GM19193 (cell line): ENCODE results near the gene GPX4.

Experiments
- POLR2A ChIP-seq: IDR thresholded peaks from 4 replicates; pipeline ENCODE4 v1.6.1; 2011; ENCODE audit not compliant: insufficient read depth, insufficient read length; ENCODE audit errors: extremely low read depth

Gene GPX4

DNA sequence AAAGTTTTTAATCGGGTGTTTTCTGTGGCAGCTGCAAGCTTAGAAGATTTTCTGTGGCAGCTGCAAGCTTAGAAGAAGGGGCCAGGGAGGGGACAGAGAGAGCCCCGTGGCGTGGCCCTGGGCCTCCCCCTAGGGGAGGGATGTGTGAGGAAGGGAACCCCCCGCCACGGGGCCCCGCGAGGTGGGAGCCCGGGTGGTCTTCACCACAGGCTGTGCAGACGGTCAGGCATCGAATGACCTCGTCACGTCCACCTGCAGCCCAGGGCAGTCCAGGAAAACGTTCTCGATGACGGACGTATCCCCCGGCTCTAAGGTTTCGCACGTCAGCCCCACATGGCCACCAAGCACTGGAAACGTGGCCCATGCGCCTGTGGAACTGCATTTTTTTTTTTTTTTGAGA is 17.2 kb upstream of the GPX4 start:
- TF ChIP-seq POLR2A = peak; percentile 40

GRCh38 chr19:1087813-1088415 is 15.9 kb upstream of the GPX4 start:
- peak; percentile 50 for TF ChIP-seq POLR2A

- peak; percentile 13 for TF ChIP-seq POLR2A
These were observed 15.3 kb upstream of the GPX4 start for GRCh38 chr19:1088416-1089010.

GRCh38 chr19:1089126-1089771 is 14.5 kb upstream of the GPX4 start:
- no peak for TF ChIP-seq POLR2A

- no peak for TF ChIP-seq POLR2A
These were observed 13.9 kb upstream of the GPX4 start for GRCh38 chr19:1089891-1090290.

DNA sequence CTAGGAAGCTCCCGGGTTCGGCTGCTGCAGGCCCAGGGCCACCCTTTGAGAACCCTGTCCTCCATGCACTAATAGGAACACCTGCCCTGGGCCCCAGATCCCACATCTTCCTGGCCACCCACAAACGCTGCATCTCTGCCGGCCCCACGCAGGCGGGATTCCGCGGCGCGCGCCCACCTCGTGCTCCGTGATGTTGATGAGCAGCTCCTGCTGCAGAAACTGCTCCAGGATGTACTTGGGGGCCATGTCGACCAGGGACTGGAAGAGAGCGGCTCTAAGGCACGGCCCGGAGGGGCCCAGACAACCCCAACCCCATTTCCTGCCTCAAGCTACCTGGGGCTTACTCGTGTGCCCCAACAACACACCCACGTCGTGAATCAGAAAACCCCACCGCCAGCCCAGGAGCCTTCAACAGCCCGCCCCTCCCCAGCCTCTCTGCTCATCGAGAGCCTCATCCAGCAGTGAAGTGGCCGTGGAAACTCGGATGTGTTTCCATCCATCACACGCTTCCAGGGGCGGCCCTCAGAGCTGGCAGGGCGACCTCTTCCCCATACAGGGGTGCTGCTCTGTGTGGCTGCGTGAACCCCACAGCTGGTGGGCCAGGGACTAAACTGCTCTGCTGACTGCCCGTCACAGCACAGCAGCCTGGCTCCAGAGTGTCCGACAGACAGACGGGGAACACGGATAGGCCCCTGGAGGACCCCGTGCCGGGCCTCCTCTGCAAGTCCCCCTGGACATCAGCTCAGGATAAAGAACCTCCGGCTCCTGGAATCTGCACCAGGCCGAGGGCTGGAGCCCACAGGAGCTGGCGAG is 12.9 kb upstream of the GPX4 start:
- TF ChIP-seq POLR2A = no peak

DNA sequence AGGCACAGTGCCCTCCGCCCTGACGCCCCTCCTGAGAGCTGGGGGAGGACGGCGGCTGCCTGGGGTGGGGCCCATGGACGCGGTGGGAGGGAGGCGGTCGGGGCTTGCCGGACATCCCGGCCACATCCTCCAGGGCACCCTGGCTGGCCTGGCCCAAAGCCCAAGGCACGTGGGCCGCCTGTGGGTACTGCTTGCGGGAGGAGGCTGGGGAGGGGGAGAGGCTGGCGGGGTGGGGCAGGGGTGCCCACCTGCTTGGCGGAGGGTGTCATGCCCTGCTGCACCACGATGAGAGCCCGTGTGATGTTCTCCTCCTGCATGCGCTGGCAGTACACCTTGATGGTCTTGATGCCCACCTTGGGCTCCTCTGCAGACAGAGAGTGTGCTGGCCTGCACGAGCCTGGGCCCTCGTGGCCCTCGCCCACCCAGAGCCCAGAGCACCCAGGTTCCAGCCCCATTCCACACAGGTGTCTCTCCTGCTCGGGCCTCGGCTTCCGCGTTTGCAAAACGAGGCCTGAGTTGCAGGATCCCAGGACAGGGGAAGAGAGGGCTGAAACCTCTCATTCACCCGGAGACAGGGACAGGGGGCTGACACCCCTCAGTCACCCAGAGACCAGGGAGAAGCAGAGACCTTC is 12.1 kb upstream of the GPX4 start:
- TF ChIP-seq POLR2A = no peak

DNA sequence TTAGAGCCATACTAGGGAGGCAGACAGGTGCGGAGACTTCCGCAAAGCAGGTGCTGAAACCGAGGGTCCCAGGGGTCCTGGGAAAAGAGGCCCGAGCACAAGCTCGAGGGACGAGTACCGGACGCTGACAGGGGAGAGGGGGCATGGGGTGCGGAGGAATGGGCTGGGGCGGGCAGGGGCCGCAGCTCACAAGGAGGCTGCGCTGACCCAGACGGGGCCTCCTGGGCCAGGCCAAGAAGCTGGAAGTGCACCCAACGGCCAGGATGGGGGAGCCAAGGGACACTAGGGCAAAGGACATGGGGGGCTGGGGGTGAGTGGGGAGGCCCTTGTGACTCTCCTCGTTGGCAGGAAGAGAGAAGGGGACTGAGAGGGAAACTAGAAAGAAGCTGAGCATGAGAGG is 10.5 kb upstream of the GPX4 start:
- no peak for TF ChIP-seq POLR2A

- no peak for TF ChIP-seq POLR2A
These were observed 9.8 kb upstream of the GPX4 start for GRCh38 chr19:1093811-1094553.

GRCh38 chr19:1094655-1094977 is 9.2 kb upstream of the GPX4 start:
- no peak for TF ChIP-seq POLR2A

DNA sequence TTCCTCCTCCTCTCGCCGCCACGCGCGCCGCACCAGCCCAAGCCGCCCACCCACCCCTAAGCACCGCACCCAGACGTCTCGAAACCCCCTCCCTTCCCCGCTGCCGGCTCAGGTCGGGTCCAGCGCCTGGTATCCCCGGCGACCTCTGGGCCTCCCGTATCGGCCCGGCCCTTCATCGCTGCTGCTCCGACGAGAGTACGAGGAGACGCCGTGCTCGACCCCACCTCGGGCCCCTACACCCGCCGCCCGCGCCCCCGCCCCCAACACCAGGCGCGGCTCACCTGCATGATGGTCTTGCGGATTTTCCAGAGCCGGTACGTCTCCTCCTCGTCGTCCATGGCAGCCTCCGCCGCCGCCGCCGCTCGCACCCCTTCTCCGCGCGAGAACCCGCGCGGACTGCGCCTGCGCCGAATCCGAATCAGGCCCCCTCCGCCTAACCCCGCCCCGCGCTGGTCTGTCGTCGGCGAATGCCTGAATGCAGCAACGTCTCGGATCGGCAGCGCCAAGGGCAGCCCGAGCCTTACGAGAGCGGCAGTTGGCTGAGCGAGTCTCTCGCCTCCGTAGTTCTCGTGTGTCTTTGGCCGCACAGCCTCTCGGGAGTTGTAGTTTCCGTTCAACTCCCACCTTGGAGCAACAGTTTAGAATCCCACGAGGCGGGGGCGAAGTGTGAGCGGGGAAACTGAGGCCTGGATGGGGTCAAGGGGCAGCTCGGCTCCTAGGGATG is 8.7 kb upstream of the GPX4 start, which contains the start of gene POLR2E:
Gene POLR2E, minus strand, starts transcription at position 398 of the 724 bp plus-strand sequence. Its CDS starts 60 bp downstream, at position 338.
- peak; percentile 81 for TF ChIP-seq POLR2A

- TF ChIP-seq POLR2A = no peak
These were observed 6.0 kb upstream of the GPX4 start for GRCh38 chr19:1097810-1098176.

DNA sequence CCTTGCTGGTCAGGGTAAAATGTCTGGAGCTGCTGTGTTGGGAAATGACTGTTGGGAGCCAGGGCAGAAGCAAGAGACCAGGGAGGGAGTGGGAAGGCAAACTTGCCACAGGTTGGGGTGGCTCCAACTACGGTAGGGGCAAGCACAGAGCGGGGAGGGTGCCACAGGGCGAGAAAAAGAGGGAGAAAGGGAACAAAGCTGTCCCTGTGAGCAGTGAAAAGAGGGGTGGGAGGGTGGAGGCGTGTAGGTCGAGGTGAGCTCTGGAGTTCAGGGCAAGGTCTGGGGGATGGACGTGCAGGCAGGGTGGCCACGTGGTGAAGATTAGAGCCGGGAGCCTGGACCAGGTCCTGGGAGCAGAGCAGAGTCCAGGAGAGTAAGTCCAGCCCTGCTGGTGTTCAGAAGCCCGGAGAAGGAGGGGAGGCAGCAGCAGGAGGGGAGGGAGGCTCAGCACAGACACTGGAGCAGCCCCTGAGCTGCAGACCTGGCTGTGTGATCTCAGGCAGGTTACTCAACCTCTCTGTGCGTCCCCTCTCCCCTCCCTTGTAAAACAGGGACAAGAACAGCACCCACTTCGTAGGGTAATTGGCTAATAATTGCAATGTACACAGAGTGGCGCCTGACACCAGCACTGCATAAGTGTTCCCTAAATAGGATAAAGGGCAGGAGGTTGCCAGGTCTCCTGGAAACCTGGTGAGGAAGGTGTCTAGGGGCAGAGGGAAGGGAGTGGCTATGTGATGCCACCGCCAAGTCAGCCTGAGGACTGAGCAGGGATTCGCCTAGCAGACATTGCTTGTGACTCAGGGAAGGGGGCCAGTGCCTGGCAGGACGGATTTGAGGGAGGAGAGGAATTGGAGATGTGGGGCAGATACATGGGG is 5.4 kb upstream of the GPX4 start:
- TF ChIP-seq POLR2A = no peak
